ENCODE data around the gene ATF2. TPM values are rescaled to one million over a fixed set of nuclear protein-coding genes. Genes with fewer than 3 reads are reported as not detected.
A peak's percentile ranks its signal among the peaks of the same experiment; 100 is the strongest.

The ATF2 gene
- total and polyA plus RNA-seq, 9 of the 15 experiments (the other 6 are each of a cell fraction or from before 2014, with no cell fraction given) = 24.2 to 111 (median 45.9) TPM

DNA sequence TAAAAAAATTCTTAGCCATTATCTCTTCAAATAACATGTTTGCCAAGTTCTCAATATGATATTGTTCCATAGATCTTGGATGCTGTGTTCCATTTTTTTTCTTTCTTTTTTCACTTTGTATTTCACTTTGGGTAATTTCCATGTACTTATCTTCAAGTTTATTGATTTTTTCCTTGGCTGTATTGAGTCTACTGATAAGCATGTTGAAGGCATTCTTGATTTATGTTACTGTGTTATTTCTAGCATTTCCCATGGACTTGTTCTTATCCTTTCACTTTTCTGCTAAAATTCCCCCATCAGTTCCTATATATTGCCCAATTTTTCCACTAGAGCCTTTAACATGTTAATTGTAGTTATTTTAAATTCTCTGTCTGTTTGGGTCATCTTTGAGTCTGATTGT is 112.0 kb downstream of the ATF2 start (continued):
- TF ChIP-seq ZNF436 (CRISPR knock-in tag; IDR thresholded peaks at IDR 0.05) = no peak
- TF ChIP-seq GMEB1 (CRISPR knock-in tag; IDR thresholded peaks at IDR 0.05) = no peak
- TF ChIP-seq POLR2AphosphoS5 (IDR thresholded peaks at IDR 0.05; ENCODE audit: control insufficient read depth, insufficient read depth, low read depth, low read length) = no peak
- TF ChIP-seq NFXL1 (CRISPR knock-in tag; IDR thresholded peaks at IDR 0.05) = no peak
- TF ChIP-seq, protein P1, sequence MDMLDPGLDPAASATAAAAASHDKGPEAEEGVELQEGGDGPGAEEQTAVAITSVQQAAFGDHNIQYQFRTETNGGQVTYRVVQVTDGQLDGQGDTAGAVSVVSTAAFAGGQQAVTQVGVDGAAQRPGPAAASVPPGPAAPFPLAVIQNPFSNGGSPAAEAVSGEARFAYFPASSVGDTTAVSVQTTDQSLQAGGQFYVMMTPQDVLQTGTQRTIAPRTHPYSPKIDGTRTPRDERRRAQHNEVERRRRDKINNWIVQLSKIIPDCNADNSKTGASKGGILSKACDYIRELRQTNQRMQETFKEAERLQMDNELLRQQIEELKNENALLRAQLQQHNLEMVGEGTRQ (CRISPR knock-in tag; IDR thresholded peaks at IDR 0.05) = no peak
- TF ChIP-seq ZKSCAN3 (CRISPR knock-in tag; IDR thresholded peaks at IDR 0.05) = no peak
- no peak for TF ChIP-seq DDX20 (tag; IDR thresholded peaks at IDR 0.05; ENCODE audit: low read depth)
- no peak for TF ChIP-seq KHSRP (IDR thresholded peaks at IDR 0.05)
- TF ChIP-seq PRMT5 (CRISPR knock-in tag; IDR thresholded peaks at IDR 0.05) = no peak
- TF ChIP-seq PURB (CRISPR knock-in tag; IDR thresholded peaks at IDR 0.05; ENCODE audit: low read depth) = no peak
- no peak for TF ChIP-seq SIRT6 (IDR thresholded peaks at IDR 0.05; ENCODE audit: low read depth, low read length)
- TF ChIP-seq ZNF696 (CRISPR knock-in tag; conservative IDR thresholded peaks at IDR 0.05) = no peak
- TF ChIP-seq ZNF134 (CRISPR knock-in tag; conservative IDR thresholded peaks at IDR 0.05) = no peak
- TF ChIP-seq DPF2 (IDR thresholded peaks at IDR 0.05) = 0 out of 2 replicates have a peak, but pooled peaks have one; percentile 32
- no peak for TF ChIP-seq BRF1 (IDR thresholded peaks at IDR 0.05; ENCODE audit: borderline replicate concordance, extremely low read depth, insufficient read length)
- TF ChIP-seq NUFIP1 (IDR thresholded peaks at IDR 0.05; ENCODE audit: partially characterized antibody) = no peak
- no peak for TF ChIP-seq FOXK1 (CRISPR knock-in tag; IDR thresholded peaks at IDR 0.05; ENCODE audit: borderline replicate concordance)
- TF ChIP-seq SMAD3 (CRISPR knock-in tag; conservative IDR thresholded peaks at IDR 0.05) = no peak
- TF ChIP-seq ZNF830 (CRISPR knock-in tag; IDR thresholded peaks at IDR 0.05) = no peak
- TF ChIP-seq POU5F1 (IDR thresholded peaks at IDR 0.05; ENCODE audit: borderline replicate concordance, low read depth, low read length, partially characterized antibody) = no peak
- no peak for TF ChIP-seq POLR2B (IDR thresholded peaks at IDR 0.05; ENCODE audit: low read depth, partially characterized antibody)
- TF ChIP-seq, protein P2, sequence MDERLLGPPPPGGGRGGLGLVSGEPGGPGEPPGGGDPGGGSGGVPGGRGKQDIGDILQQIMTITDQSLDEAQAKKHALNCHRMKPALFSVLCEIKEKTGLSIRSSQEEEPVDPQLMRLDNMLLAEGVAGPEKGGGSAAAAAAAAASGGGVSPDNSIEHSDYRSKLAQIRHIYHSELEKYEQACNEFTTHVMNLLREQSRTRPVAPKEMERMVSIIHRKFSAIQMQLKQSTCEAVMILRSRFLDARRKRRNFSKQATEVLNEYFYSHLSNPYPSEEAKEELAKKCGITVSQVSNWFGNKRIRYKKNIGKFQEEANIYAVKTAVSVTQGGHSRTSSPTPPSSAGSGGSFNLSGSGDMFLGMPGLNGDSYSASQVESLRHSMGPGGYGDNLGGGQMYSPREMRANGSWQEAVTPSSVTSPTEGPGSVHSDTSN (CRISPR knock-in tag; IDR thresholded peaks at IDR 0.05; ENCODE audit: low read depth) = no peak
- TF ChIP-seq, protein P2 (tag; conservative IDR thresholded peaks at IDR 0.05; ENCODE audit: low read depth) = peak; percentile 51
- no peak for TF ChIP-seq ZC3H4 (CRISPR knock-in tag; IDR thresholded peaks at IDR 0.05; ENCODE audit: borderline replicate concordance)
- TF ChIP-seq NCOA6 (IDR thresholded peaks at IDR 0.05) = no peak
- TF ChIP-seq PHF21A (IDR thresholded peaks at IDR 0.05; ENCODE audit: borderline replicate concordance, low read depth) = no peak
- TF ChIP-seq MEIS2 (IDR thresholded peaks at IDR 0.05; ENCODE audit: partially characterized antibody) = peak; percentile 65
- TF ChIP-seq GTF2E2 (tag; IDR thresholded peaks at IDR 0.05) = no peak
- no peak for TF ChIP-seq NR3C1 (CRISPR knock-in tag; IDR thresholded peaks at IDR 0.05)
